A172 (cell line): ENCODE data around the gene ANKRD36. TPM values are rescaled to one million over a fixed set of nuclear protein-coding genes. Genes with fewer than 3 reads are reported as not detected.
"Not testable (repeated sequence)": the region's sequence is repeated elsewhere in the genome, so short reads cannot be mapped to it uniquely, and the experiment has no call there.

Source experiments
- DNase-seq: peaks from one replicate; pipeline ENCODE4 v3.0.0-alpha.2; 2015; ENCODE audit warnings: low spot score
- total RNA-seq: library from RNA; depleted of rRNA; stranded (reverse); fragments of >200 nt; shearing (Covaris generic); gene quantifications from 2 replicates; pipeline ENCODE4 v1.2.3, GENCODE V29; 2014

The ANKRD36 gene
- total RNA-seq, 1 experiment from 2014 or later: 19.2 TPM

DNA sequence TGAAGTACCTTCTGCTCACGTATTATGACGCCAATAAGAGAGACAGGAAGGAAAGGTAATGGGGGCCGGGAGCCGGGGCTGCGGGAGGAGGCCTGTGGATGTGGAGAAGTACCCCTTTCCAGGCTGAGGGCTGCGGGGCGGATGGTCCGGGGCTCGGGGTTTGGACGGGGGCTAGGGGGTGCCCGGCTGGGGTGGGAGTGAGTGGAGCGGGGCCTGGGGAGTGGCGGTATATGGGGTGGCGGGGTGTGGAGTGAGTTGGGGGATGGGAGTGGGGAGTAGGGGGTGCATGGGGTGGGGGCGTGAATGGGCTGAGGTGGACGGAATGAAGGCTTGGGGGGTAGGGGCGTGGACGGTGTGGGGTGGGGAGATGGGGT is 916 bp downstream of the ANKRD36 start:
- not testable (repeated sequence) for DNase-seq

DNA sequence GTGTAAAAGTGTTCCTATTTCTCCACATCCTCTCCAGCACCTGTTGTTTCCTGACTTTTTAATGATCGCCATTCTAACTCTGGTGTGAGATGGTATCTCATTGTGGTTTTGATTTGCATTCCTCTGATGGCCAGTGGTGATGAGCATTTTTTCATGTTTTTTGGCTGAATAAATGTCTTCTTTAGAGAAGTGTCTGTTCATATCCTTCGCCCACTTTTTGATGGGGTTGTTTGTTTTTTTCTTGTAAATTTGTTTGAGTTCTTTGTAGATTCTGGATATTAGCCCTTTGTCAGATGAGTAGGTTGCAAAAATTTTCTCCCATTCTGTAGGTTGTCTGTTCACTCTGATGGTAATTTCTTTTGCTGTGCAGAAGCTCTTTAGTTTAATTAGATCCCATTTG is 16.1 kb downstream of the ANKRD36 start:
- not testable (repeated sequence) for DNase-seq

DNA sequence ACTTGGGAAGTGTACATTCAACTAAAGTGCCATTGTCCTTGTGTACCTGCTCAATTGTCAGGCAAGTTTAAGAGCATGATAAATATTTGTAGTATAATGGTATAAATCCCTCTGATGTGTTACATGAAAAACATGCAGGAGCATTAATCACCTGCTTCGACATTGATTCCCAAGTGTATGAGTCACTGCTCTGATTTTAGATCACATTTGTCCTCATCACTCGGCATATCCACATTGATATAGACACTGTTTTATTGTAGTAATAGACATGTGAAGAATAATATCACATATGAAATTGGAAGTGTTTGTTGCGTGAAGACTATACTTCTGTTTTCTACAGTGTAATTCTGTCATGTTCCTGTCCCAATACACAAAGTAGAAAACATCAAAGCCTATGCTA is 31.1 kb downstream of the ANKRD36 start:
- DNase-seq: not testable (repeated sequence)

DNA sequence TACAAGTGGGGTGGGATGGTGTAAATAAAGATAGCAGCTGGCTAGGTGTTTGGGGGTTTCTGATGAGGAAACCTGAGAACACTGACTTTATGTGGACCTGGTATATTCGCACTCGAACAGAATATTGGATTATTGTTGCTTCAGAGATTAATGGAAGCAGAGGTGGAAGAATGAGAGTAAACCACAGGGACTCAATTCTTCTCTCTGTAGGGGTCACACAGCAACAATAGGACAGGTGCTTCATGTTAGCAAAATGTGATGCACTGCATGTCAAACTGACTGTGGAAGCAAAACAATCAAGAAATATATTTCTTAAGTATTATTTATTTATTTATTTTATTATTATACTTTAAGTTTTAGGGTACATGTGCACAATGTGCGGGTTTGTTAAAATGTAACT is 53.6 kb downstream of the ANKRD36 start:
- DNase-seq: not testable (repeated sequence)

DNA sequence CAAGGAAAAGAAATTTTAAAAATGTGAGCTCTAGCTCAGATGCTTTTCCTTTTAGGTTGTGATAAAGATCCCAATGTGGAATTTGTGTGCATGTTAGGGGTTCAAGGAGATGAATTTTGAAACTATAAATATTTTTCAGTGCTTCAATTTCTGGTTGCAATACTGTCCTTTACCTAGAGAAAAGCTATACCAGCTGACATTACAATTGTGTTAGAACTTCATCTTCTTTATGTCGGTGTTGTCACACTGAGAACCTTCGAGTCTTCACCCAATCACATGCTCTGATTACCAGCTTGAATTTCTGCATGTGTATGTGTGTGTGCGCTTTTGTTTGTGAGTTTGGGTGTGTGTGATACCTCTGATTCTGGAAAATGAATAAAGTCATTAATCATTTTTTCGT is 55.0 kb downstream of the ANKRD36 start:
- not testable (repeated sequence) for DNase-seq

DNA sequence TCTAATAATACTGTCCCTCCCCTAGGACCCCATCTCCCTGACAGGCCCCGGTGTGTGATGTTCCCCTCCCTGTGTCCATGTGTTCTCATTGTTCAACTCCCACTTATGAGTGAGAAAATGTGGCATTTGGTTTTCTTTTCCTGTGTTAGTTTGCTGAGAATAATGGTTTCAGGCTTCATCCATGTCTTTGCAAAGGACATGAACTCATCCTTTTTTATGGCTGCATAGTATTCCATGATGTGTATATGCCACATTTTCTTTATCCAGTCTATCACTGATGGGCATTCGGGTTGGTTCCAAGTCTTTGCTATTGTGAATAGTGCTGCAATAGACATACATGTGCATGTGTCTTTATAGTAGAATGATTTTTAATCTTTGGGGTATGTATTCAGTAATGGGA is 55.6 kb downstream of the ANKRD36 start:
- not testable (repeated sequence) for DNase-seq

DNA sequence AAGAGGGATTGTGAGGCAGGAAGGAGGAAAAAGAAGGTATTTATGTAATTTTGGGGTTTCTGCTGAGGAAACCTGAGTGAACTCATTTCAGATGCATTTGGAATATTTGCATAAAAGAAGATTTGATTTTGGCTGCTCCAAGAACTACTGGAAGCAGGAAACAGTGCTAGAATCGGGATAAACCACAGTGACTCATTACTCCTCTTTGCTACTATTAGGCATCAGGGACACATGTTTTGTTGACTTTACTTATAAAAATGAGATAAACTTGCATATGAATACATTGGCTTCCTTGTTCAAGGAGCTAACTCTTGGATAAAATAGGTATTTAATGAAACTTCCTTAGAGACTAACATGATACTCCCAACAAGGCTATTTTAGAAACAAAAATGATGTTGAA is 67.4 kb downstream of the ANKRD36 start:
- peak; percentile 48 for DNase-seq

DNA sequence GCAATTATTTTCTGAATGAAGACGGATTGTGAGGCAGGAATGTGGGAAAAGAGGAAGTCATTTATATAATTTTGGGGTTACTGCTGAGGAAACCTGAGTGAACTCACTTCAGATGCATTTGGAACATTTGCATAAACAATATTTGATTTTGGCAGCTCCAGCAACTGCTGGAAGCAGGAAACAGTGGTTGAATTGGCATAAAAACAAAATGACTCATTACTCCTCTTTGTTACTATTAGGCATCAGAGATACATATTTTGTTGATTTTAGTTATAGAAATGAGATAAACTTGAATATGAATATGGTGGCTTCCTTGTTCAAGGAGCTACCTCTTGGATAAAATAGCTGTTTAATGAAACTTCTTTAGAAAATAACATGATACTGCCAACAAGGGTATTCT is 82.4 kb downstream of the ANKRD36 start:
- DNase-seq: peak; percentile 88

DNA sequence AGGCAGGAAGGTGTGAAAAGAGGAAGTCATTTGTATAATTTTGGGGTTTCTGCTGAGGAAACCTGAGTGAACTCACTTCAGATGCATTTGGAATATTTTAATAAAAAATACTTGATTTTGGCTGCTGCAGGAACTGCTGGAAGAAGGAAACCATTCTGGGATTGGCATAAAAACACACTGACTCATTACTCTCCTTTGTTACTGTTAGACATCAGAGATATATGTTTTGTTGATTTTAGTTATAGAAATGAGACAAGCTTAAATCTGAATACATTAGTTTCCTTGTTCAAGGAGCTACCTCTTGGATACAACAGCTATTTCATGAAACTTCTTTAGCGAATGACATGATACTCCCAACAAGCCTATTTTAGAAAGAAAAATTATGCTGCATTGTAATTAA is 84.3 kb downstream of the ANKRD36 start:
- DNase-seq: not testable (repeated sequence)

GRCh38 chr2:97200887-97201286 is 87.9 kb downstream of the ANKRD36 start:
- peak; percentile 12 for DNase-seq

GRCh38 chr2:97202643-97203250 is 89.8 kb downstream of the ANKRD36 start:
- DNase-seq: not testable (repeated sequence)

DNA sequence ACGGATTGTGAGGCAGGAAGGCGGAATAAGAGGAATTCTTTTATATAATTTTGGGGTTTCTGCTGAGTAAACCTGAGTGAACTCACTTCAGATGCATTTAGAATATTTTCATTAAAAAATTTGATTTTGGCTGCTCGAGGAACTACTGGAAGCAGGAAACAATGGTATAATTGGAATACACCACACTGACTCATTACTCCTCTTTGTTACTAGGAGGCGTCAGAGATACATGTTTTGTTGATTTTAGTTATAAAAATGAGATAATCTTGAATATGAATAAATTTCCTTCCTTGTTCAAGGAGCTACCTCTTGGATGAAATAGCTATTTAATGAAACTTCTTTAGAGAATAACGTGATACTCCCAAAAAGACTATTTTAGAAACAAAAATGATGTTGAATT is 97.4 kb downstream of the ANKRD36 start:
- no peak for DNase-seq

GRCh38 chr2:97215025-97215424 is 102.1 kb downstream of the ANKRD36 start:
- DNase-seq: not testable (repeated sequence)

- not testable (repeated sequence) for DNase-seq
Observed at GRCh38 chr2:97230848-97231585, 118.1 kb downstream of the ANKRD36 start.

GRCh38 chr2:97232981-97233380 is 120.0 kb downstream of the ANKRD36 start:
- DNase-seq: not testable (repeated sequence)

- not testable (repeated sequence) for DNase-seq
Observed at GRCh38 chr2:97233660-97234295, 120.8 kb downstream of the ANKRD36 start.

- not testable (repeated sequence) for DNase-seq
Observed at GRCh38 chr2:97261192-97261591, 148.2 kb downstream of the ANKRD36 start.

DNA sequence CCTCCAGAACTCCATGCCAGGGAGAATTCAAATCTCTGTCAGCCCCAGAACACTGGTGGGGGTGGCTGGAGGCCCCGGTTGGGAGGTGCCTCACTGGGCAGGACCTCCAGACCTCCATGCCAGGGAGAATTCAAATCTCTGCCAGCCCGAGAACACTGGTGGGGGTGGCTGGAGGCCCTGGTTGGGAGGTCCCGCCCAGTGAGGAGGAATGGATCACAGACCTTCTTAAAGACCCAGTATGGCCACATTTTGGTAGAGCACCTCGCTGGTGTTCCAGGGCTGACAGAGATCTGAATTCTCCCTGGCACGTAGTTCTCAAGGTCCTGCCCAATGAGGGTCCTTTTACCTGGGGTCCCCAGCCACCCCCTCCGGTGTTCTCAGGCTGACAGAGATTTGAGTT is 153.5 kb downstream of the ANKRD36 start:
- not testable (repeated sequence) for DNase-seq

- no peak for DNase-seq
Observed at GRCh38 chr2:97267411-97268074, 154.6 kb downstream of the ANKRD36 start.

- not testable (repeated sequence) for DNase-seq
Observed at GRCh38 chr2:97268075-97268591, 155.2 kb downstream of the ANKRD36 start.

DNA sequence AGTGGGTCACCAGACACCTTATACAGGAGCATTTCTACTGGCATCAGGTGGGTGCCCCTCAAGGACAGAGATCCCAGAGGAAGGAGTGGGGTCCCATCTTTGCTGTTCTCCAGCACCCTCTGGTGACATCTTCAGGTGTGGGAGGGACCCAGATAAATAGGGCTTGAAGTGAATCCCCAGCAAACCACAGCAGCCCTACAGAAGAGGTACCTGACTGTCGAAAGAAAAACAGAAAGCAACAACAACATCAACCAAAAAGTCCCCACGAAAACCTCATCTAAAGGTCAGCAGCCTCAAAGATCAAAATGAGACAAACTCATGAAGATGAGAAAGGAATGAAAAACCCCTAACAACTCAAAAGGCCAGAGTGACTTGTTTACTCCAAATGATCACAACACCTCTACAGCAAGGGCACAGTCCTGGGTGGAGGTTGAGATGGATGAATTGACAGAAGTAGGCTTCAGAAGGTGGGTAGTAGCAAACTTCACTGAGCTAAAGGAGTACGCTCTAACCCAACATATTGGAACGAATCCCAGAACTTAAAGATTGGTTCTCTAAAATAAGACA is 163.4 kb downstream of the ANKRD36 start:
- DNase-seq: not testable (repeated sequence)

DNA sequence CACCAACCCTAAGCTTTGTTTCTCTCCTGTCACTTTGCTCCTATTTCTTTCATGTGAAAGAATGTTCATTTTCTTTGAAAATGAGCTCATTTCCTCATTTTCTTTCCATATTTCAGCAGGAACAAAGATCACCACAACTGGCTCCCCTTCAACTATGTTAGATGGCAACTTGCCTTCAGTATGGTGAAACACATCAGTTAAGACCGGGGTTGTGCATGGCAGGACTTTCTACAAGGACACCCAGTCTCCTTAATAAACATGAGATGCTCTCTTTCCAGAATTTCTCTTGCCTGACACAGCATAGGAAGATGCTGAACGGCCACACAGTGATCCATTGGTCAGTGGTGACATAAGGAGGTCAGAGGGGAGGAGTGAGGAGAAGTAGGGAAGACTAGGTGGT is 172.2 kb downstream of the ANKRD36 start:
- DNase-seq: not testable (repeated sequence)
